CD4-positive, alpha-beta T cell treated with Interleukin-17A for 4 hours (primary cell): ENCODE data around the gene TM4SF18.
"Not testable (repeated sequence)": the region's sequence is repeated elsewhere in the genome, so short reads cannot be mapped to it uniquely, and the experiment has no call there.

ENCODE experiments used
- DNase-seq: peaks from one replicate; pipeline ENCODE4 v3.0.0-alpha.2; 2020; ENCODE audit warnings: mixed read lengths

Gene TM4SF18

DNA sequence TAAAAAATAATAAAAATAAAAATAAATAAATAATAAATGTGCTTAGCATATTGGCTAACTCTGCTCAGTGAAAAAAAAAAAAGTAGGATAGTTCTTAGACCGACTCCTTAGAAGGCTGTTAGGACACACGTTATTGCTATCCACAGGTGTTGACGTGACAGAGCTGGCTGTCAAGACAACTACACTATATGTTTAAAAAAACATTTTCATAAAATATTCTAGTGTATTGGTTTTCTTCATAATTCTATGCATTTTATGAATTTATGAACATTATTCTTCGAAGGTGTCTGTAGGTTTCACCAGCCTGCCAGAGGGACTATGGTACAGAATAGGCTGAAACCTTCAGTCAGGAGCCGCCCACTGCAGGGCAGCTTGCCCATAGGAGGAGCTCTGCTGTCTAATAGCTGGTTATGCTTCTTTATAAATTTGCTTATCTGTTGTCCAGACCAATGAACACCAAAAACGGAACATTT, 34.8 kb upstream of the TM4SF18 start:
- no peak for DNase-seq

DNA sequence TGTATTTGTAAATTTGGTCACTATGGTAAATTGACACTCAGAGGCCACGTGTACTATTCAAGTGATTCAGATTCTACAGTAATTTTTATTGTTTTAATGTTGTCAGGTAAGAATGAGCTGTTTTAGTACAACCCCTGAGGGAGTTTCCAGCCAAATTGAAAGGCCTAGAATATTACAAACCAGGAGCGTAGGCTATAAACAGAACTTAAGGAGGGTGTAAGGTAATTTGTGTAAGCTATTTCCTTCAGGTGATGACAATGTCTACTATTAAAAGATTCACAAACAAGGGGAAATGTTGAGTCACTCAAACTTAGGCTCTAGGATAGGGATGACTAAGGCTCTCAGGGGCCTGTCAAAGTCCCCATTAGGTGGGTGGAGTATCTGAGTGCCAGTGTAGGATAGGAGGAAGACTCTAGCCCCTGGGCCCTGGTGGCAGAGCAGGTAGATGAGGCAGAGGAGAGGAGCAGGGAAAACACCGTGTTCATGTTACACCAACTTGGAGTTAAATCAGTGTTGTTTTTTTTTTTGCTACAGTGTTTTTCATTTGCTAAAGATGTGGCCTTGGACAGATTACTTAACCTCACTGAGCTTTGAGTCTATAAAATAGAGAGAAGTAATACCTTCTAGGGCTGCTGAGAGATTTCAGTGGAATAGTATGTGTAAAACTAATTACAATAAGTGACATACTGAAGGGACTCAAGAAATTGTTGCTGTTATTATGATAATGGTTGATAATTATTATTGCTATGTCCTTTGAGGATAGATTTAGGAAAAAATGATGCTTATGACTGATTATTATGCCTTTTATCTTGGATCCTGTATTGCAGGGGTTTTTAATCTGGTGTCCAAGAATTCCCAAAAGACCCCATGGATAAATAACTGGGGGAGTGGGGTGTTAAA, 33.8 kb upstream of the TM4SF18 start:
- no peak for DNase-seq

DNA sequence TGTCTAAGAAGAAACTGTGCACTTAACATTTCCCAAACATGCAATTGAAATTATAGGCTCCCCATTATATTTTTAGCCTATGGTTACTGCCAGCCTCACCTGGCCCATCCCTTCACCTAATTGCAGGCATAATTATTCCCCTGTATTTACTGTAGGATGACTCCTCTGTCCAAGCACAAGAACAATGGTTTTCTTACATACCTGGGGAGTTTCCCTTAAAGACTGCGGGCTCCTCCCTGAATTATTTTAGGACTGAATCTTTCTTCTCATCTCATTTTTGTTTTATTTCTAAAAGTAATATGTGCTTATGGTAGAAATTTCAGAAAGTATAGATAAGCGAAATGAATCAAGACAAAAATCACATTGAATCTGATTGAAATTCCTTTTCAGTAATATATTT, 32.6 kb upstream of the TM4SF18 start:
- DNase-seq = no peak

DNA sequence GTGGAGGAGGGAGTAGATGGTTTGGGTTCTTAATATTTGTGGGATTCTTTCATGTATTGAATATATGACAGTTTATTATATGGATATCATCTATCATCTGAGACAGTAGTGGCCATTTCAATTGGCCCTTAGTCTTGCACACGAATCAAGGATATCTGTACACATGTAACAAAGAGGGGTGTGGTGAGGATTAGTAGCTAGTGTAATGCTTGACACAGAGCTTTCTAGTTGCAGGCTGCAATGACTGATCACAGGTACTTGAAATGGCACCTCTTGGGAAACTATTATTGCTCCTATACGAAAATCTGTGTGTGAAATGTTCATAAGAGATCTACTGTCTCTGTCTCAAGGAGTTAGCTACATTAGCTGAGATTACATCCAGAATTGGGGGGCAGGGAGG, 31.2 kb upstream of the TM4SF18 start:
- DNase-seq = no peak

DNA sequence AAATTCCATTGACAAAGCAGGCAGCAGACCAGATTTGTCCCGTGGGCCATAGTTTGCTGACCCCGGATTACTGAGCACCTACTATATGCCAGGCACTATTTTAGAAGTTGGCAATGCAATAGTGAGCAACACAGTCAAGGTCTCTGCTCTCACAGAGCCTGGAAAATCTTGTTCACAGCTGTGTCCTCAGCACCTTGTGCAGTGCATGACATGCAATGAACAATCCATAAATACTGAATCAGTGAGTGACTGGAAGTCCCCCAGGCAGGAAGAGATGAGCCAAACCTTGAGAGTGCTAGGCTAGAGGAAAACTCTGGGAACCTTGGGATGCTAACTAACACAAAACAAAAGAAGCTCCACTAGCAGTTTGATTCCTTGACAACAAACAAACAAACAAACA, 29.6 kb upstream of the TM4SF18 start:
- DNase-seq = no peak

DNA sequence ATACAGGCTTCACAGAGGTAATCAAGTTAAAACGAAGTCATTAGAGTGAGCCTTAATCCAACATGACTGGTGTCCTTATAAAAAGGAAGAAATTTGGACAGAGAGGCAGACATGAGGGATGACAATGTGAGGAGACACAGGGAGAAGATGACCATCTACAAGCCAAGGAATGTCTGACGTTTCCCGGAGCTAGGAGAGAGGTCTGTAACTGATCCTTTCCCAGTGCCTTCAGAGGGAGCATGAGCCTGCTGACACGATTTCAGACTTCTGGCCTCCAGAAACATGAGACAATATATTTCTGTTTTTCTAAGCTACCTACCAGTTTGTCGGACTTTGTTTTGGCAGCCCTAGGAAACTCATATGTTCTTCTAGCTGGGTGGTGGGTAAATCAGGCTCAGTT, 28.9 kb upstream of the TM4SF18 start:
- DNase-seq = no peak

DNA sequence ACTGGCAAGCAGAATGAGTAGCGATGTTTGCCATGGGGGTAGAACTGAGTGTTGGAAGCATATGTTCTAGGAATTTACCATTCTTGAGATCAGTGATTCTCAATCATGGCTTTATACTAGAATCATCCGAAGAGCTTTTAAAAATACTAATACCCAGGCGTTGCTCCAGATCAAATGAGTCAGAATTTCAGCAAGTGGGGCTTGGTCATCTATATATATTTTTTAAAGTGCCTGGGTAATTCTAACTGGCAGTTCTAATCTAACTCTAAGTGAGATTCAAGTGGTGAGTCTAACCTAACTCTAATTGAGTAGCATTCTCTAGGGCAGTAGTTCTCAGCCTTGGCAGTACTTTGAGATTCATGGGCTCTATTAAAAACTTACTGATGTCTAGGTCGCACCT, 23.2 kb upstream of the TM4SF18 start:
- no peak for DNase-seq

DNA sequence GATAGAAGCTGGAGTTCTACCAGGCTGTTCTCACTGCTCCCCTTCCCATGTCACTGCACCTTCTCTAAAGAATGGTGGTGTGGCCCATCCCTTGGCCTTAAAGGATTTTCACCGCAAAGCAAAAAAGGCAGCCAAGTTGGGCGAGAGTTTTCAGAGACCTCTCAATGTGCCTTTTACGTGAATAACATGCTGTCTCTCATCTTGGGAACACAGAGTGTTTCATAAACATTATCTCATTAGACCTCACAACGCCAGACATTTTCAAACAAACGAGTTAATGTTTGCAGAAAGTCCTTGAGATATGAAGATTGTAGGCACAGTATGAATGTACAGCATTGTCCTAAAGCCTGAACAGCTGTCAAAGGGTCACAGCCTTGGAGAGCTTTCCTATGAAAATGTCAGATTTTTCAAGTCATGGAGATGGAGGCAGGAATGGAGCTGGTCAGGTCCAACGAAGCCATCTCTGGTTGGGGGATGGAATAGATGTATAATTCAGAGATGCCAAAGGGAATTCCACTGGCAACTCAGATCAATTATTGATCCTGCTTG, 22.7 kb upstream of the TM4SF18 start:
- DNase-seq = no peak

DNA sequence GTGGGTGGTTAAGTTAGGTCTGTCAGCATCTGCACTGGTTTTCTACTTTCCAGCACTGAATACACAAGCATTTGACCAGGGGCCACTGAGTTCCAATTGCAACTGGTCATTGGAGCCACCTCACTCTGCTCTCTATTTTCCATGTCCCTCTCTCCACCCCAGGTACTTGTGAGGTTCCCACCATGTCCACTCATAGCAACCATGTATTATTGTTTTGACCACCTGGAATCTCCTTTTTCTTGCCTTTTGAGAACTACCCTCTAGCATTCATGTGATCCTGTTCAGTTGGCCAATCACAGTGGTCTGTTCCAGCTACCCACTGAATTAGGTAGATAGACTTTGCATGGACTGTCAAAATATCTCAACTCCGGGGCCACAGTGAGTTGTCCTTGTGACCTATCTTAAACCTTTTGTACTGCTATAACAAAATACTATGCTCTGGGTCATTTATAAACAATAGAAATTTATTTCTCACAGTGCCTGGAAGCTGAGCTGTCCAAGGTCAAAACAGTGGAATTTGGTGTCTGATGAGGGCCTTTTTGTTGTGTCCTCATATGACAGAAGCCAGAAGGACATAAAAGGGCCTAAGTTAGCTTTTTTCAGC, 20.2 kb upstream of the TM4SF18 start:
- DNase-seq = no peak

DNA sequence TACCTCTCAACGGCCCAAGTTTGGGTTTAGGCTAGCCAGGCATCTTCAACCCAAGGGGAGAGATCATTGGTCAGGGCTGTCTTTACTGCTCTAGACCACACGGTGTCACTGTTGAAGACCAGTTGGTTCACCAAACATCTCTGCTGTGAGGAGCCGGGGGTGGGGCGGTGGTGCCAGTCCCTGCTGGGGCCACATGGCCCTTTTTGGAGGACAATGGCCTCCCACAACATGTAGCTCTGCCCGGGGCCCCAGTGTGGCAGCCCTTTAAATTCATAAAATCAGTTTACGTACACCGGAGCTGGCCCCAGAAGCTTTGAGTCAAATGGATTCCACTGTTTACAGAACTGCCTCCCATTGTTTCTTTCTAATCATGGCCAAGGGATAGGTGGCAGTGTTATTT, 19.1 kb upstream of the TM4SF18 start:
- peak; percentile 3 for DNase-seq

DNA sequence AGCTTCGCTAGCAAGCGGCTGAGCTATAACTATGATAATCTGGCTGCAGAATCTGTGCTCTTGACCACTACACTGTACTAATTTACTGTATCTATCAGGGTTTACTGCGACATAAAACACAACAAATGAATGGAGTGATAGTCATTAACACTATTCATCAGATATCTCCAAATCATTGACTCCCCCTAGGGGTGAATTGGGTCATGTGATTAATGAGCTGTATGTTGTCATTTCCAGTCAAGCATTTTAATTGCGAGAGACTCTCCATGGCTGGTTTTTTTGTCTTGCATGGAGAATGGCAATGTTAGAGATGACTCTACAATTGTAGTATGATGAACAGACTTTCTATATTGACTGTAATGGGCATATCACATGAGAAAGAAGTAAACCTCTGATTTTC, 10.5 kb upstream of the TM4SF18 start:
- DNase-seq = no peak

DNA sequence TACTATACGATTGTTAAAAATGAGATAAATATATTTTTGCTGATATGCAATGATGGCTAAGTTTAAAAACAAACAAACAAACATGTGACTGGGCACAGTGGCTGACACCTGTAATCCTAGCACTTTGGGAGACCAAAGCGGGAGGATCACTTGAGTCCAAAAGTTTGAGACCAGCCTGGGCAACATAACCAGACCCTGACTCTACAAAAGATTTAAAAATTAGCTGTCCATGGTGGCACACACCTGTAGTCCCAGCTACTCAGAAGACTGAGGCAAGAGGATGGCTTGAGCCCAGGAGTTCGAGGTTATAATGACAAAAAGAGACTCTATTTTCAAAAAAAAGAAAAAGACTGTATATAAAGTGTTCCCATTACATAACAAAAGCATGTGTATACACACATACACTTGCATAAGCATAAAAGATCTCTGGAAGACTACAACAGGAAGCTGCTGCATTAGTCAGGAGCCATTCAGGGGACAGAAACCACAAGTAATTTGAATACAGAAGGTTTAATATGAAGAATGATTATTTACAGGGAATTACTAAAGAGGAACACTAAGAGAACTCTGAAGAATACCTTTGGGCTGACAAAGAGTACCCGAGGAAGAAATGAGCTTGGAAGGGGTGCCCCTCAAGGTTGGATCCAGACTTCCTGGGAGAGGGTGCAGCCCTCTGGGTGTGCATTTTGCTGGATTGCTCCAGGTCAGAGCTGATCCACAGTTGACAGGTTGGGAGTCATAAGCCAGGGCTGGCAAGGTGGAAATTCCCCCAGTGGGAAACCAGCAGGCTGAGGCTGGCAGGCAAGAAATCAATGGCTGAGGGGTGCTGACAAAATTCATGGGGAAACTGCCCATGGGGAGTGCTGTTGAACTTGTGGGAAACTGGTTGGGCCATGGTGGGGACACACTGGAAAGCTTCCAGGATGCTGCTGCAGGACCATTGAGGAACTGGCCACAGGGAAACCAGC, 9.3 kb upstream of the TM4SF18 start:
- DNase-seq = no peak

DNA sequence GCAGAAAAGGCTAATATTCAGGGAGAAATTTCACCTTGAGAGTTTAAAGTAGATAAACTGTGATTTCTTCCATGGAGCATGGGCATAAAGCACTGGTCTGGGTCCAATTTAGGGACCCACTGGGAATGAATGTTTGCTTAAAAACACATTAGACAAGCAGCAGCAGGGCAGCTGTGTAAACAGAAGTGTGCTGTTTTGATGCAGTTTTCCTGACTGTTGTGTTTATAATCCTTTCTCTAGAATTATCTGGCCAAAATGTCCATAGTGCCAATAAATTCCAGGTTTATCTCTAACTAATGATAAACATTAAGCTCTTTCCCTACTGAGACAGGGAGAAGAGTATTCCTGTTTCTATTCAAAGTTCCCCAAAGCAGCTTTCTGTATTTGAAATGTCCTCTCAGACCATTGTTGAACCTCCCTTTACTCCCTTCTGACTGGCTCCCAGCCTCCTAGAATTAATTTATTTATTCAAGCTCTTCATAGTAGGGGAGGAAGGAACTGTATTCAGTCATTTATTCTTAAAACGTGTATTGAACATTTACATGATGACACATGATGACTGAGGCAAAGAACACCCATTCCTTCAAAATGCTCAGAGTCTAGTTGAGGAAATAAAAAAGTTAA, 7.0 kb upstream of the TM4SF18 start:
- no peak for DNase-seq

DNA sequence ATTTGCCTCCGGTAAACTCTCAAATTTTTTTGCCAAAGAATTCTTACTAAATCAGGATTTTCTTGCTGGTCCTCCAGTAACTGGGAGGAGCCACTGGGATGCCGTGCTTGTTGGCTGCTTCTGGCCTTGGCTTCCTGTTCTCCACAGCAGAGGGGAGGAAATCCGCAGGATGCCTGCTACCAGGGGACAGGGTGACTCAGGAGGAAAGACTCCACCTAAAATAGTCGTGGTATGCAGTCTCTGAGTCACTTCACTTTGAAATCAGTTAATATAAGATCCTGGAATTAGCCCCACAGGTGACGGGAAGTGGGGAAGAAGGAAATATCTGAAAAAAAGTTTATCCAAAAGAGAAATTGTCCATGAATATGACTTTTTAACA, 6.5 kb upstream of the TM4SF18 start:
- no peak for DNase-seq

DNA sequence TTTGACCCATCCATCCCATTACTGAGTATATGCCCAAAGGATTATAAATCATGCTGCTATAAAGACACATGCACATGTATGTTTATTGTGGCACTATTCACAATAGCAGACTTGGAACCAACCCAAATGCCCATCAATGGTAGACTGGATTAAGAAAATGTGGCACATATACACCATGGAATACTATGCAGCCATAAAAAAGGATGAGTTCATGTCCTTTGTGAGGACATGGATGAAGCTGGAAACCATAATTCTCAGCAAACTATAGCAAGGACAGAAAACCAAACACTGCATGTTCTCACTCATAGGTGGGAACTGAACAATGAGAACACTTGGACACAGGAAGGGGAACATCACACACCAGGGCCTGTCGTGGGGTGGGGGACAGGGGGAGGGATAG, 4.0 kb upstream of the TM4SF18 start:
- not testable (repeated sequence) for DNase-seq

DNA sequence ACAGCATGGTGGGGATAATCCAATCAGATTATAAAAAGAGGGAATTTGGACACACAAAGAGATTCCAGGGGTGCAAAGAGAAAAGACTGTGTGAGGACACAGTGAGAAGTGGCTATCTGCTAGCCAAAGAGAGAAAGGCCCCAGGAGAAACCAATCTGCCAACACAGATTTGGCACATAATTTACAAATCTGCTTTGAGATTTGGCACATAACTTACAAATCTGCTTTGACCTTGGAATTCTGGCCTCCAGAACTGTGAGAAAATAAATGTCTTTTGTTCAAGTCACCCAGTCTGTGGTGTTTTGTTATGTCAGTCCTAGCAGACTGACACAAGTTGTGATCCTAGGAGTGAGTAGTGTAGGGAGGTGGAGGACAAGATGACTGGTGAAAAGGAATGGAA, 3.5 kb upstream of the TM4SF18 start:
- no peak for DNase-seq

DNA sequence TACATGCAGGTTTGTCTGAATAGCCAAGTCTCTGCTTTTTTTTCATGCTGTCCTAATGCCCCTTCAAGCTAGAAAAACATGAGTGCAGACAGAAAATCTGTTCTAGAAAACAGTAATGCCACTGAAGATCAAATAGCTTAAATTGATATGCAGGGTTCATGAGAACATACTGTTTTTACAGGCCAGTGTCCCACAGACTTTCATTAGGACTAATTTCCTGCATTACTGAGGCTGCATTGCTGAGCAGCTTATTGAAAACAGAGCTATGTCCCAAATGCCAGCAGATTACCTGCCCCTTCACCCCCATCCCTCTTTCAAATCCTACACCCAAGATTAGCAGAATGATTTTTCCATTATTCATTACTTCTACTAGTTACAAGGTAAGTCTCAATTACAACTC, 665 bp downstream of the TM4SF18 start:
- no peak for DNase-seq

DNA sequence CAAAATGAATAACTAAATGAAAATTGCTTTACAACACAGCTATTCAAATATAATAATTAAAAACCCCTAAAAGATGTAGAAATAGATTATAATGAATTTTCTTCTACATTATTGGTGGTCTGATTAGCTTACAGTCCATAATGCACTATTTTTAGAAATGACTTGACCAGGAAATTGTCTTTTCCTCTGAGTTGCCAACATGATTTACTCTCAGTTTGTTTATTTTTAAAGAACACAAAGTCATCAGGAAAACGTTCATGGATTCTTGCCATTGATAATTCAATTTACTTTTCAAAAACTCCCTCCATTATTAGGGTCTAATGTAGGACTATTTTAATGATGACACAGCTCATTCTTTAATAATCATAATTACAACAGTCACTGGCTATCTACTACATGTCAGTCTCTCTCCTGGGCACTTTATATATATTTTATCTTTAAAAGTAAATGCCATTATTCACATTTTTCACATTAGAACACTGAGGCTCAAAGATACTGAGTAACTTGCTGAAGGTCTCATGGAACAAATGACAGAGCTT, 1.1 kb downstream of the TM4SF18 start:
- no peak for DNase-seq

DNA sequence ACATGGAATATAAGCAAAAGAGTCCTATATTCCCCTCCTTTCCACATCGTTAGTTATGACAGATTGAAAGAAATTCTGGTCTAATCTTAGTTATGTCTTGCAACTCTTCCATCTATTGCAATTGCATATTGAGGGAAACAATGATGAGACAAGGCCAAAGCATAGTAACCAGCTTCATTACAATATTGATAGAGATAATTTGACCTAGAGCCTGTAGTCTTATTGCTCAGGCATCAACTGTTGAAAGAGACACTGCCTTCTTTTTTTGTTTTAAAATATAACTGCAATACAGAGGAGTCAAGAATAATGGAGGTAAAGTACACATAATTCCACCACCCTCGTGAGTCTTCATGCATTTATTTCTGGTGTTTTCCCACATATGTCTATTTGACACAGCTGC, 2.0 kb downstream of the TM4SF18 start:
- DNase-seq = no peak

DNA sequence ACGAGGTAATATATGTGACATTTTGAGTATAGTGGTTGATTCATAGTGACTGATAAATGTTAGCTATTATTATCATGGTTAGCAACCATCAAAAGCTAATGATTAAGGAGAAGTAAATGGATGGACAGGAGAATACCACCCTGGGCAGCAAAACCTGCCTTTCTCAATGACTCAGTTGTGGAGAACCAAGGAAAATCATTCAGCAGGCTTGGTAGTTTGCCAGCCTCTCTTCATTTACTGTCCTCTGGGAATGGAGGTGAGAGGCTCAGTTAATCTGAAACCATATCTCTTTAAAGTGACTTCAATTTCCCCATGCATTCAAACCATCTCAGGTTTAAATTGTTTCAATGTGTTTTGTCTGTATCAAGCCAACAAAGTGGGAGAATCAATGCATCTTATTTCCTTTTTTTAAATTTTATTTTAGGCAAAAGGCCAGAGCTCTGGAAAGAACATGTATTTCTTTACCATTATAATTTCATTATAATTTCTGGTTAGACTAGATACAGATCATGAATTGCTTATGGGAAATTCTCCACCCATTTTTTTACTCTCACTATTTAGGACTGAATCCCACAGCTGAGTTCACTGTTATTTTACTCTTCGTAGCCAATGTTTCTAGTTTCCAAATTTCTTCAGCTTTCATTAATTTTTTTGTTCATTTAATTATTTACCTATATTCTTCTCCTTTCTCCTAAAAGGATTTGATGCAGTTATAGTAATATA, 2.7 kb downstream of the TM4SF18 start:
- DNase-seq = no peak

DNA sequence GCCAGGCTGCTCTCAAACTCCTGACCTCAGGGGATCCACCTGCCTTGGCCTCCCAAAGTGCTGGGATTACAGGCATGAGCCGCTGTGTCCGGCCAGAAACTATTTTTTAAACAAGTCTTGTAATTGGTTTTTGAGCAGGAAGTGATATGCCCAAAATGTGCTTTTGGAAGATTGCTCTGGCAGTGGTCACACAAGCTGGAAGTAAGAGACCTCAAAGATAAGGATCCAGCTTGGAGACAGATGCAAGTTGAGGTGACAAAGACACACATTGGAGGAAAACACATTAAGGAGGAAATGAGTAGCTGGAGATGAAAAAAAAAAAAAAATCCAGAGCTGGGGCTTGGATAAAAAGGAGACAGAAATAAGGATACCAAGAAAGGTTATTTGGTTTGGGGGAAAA, 6.3 kb downstream of the TM4SF18 start:
- no peak for DNase-seq

DNA sequence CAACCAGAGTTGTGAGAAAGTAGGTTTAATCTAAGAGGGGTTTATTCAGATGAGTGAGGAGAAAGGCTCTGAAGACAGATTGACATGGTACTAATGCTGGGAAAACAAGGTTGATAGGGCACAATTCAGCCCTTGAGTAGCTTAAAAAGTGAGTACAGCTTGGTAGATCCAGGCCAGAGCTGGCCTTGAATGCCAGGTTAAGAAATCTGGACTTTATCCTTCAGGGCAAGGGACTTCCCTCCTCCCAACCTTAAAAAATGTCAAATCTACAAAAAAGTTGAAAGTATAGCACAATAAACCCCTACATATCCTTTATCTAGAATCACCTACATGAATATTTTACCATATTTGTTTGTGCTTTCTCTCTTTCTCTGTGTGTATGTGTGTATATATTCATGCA, 7.9 kb downstream of the TM4SF18 start:
- DNase-seq = no peak
